BLaER1 treated with 17β-estradiol and CSF1 and Interleukin-3, amounts not matched to agents 10 nM and 100 nM (cell line): Measurements from ENCODE around the gene GTF3C1.
"Not testable (repeated sequence)": the region's sequence is repeated elsewhere in the genome, so short reads cannot be mapped to it uniquely, and the experiment has no call there.

Experiments used
- H3K27ac ChIP-seq, 11 experiments: shearing (Covaris generic); formaldehyde crosslinking; 2 replicates each; pipeline ENCODE4 v1.8.1; 2022
- H3K27me3 ChIP-seq, 11 experiments: shearing (Covaris generic); formaldehyde crosslinking; 2 replicates each; pipeline ENCODE4 v1.8.1; 2022
- H3K36me3 ChIP-seq, 11 experiments: shearing (Covaris generic); formaldehyde crosslinking; 2 replicates each; pipeline ENCODE4 v1.8.1; 2022
- H3K4me1 ChIP-seq, 10 experiments: shearing (Covaris generic); formaldehyde crosslinking; 2 replicates each; pipeline ENCODE4 v1.8.1; 2022
- H3K4me2 ChIP-seq, 11 experiments: shearing (Covaris generic); formaldehyde crosslinking; 2 replicates each; pipeline ENCODE4 v1.8.1; 2022
- H3K4me3 ChIP-seq, 10 experiments: shearing (Covaris generic); formaldehyde crosslinking; 2 replicates each; pipeline ENCODE4 v1.8.1; 2022
- H3K9ac ChIP-seq, 11 experiments: shearing (Covaris generic); formaldehyde crosslinking; 2 replicates each; pipeline ENCODE4 v1.8.1; 2022
- H3K9me3 ChIP-seq, 11 experiments: shearing (Covaris generic); formaldehyde crosslinking; replicated peaks in 1 of 11; 2 replicates each; pipeline ENCODE4 v1.8.1; 2022
- H4K20me1 ChIP-seq, 11 experiments: shearing (Covaris generic); formaldehyde crosslinking; 2 replicates each; pipeline ENCODE4 v1.8.1; 2022
- Cebpa-rat ChIP-seq, 11 experiments: shearing (Covaris generic); IDR thresholded peaks; 2 replicates each; pipeline ENCODE4 v1.8.1; 2022

The GTF3C1 gene

DNA sequence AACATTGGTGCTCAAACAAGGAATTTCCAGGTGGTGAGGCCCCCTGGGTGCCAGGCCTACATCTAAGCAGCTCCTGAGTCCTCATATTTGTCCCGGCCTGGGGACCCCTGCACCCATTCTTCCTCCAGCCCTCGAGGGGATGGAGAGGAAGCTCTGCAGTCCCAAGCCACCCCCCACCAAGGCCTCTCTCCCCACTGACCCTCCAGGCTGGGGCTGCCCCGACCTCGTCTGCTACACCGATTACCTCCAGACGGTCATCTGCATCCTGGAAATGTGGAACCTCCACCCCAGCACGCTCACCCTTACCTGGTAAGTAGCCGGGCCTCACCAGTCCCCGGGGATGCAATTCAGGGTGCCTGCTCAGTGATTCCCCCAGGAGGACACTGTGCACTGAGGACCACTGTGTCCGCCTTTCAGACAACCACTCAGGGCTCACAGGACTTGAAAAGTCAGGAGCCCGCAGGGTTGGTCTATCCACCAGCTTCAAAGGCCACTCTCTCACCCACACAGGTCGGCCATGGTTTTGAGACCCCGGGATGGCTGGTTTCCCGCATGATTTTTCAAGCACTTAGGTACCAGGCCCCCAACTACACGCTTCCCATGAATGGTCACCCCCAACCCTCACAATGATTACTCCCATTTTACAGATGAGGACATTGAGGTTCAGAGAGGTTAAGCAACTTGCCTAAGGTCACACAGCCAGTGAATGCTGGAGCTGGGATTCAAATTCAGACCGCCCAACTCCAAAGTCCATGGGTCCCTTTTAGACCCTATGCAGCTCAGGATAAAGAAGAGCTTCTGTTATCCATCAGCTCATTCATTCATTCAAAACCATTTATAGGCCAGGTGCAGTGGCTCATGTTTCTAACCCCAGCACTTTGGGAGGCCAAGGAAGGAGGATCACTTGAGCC lies 115.3 kb downstream of the GTF3C1 start:
- Histone ChIP-seq H3K4me2 (peak overlapping the region; percentile 82 to 91 (median 86)), H3K27ac (peak overlapping the region in 7 of 11 experiments; percentile 13 to 87 (median 81); a peak in 9 of 22 replicates), H3K9ac (peak overlapping the region in 6 of 11 experiments; percentile 4 to 43 (median 32); a peak in 9 of 22 replicates), H3K36me3 (peaks cover 0 to 71% (median 37%) of the 10 kb centered on the region in 11 experiments; a peak in 20 of 22 replicates), H3K4me3 (no peak overlapping the region), H3K9me3 (no peaks in the 10 kb centered on the region), H3K4me1 (peaks cover 52 to 75% (median 69%) of the 10 kb centered on the region in 10 experiments), H4K20me1 (peaks cover 0 to 57% (median 0%) of the 10 kb centered on the region in 11 experiments; a peak in 5 of 22 replicates), H3K27me3 (no peaks in the 10 kb centered on the region)
- no peak for TF ChIP-seq Cebpa-rat (IDR thresholded peaks at IDR 0.05)

- no peak overlapping the region for H3K4me3 ChIP-seq
- H3K4me2 ChIP-seq: peak overlapping the region; percentile 82 to 91 (median 86)
- H3K36me3 ChIP-seq: peaks cover 0 to 63% (median 35%) of the 10 kb centered on the region in 11 experiments; a peak in 20 of 22 replicates
- H3K27me3 ChIP-seq: no peaks in the 10 kb centered on the region
- TF ChIP-seq Cebpa-rat (IDR thresholded peaks at IDR 0.05): no peak
- peaks cover 60 to 75% (median 69%) of the 10 kb centered on the region in 10 experiments for H3K4me1 ChIP-seq
- H3K9me3 ChIP-seq: no peaks in the 10 kb centered on the region
- peaks cover 0 to 50% (median 0%) of the 10 kb centered on the region in 11 experiments; a peak in 5 of 22 replicates for H4K20me1 ChIP-seq
- peak overlapping the region in 7 of 11 experiments; percentile 13 to 87 (median 81); a peak in 10 of 22 replicates for H3K27ac ChIP-seq
- H3K9ac ChIP-seq: peak overlapping the region in 5 of 11 experiments; percentile 4 to 43 (median 28); a peak in 9 of 22 replicates
Observed at GRCh38 chr16:27433636-27434035, 116.1 kb downstream of the GTF3C1 start.

DNA sequence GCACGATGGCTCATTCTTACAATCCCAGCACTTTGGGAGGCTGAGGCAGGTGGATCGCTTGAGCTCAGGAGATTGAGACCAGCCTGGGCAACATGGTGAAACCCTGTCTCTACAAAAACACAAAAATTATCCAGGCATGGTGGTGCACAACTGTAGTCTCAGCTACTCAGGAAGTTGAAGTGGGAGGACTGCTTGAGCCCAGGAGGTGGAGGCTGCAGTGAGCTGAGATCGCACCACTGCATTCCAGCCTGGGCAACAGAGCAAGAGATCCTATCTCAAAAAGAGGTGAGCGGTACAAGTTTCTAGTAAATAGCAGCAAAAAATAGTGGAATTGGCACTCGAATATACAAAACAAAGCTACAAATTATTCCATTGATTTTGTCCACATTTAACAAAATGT lies 116.5 kb downstream of the GTF3C1 start:
- peaks cover 64 to 75% (median 70%) of the 10 kb centered on the region in 10 experiments for H3K4me1 ChIP-seq
- peak overlapping the region; percentile 53 to 87 (median 81); a peak in 16 of 22 replicates for H3K27ac ChIP-seq
- H3K4me2 ChIP-seq: peak overlapping the region; percentile 82 to 91 (median 86)
- H3K27me3 ChIP-seq, H3K4me3 ChIP-seq, H3K9me3 ChIP-seq: not testable (repeated sequence)
- peak overlapping the region in 7 of 11 experiments; percentile 27 to 68 (median 48); a peak in 9 of 22 replicates for H3K9ac ChIP-seq
- peaks cover 0 to 45% (median 0%) of the 10 kb centered on the region in 11 experiments; a peak in 5 of 22 replicates for H4K20me1 ChIP-seq
- peaks cover 0 to 59% (median 31%) of the 10 kb centered on the region in 11 experiments; a peak in 20 of 22 replicates for H3K36me3 ChIP-seq

- Histone ChIP-seq H3K27ac (peak overlapping the region; percentile 53 to 87 (median 81); a peak in 21 of 22 replicates), H3K27me3 (no peaks in the 10 kb centered on the region), H3K9me3 (no peaks in the 10 kb centered on the region), H3K4me3 (0 out of 20 replicates have a peak overlapping the region, but pooled peaks of 1 of the 10 experiments have one; percentile 44), H3K36me3 (peaks cover 0 to 53% (median 25%) of the 10 kb centered on the region in 11 experiments; a peak in 20 of 22 replicates), H3K4me2 (peak overlapping the region; percentile 82 to 91 (median 86)), H3K9ac (peak overlapping the region; percentile 12 to 68 (median 48); a peak in 17 of 22 replicates), H4K20me1 (peaks cover 0 to 39% (median 0%) of the 10 kb centered on the region in 11 experiments; a peak in 5 of 22 replicates), H3K4me1 (peaks cover 69 to 80% (median 75%) of the 10 kb centered on the region in 10 experiments)
- no peak for TF ChIP-seq Cebpa-rat (IDR thresholded peaks at IDR 0.05)
Observed at GRCh38 chr16:27432558-27432957, 117.2 kb downstream of the GTF3C1 start.

DNA sequence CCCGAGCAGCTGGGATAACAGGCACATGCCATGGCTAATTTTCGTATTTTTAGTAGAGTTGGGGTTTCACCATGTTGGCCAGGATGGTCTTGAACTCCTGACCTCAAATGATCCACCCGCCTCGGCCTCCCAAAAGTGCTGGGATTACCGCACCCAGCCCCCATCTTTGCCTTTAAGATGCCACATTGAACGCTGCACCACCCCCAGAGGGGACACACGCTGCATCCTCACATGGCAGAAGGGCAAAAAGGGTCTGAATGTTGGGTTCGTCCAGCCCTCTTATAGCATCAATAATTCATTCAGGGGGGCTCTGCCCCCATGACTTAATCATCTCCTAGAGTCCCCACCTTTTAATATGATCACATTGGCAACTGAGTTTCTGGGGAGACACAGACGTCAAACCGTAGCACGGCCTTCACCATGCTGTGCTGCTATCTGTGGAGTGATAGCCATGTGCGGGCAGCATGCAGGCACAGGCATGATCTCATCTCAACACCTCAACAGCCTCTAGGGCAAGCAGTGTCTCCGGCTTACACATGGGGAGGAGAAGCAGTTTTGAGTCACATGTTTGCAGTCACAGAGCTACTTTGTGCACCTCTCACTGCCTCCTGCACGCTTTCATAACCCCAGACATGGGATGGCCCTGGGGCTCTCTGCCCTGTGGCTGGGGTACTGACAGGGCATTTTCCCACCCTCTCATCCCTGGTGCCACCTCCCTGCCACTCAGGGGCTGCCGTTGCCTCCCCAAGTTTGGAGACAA lies 117.8 kb downstream of the GTF3C1 start:
- peak overlapping the region; percentile 53 to 87 (median 81); a peak in 21 of 22 replicates for H3K27ac ChIP-seq
- peak overlapping the region; percentile 82 to 91 (median 86) for H3K4me2 ChIP-seq
- no peaks in the 10 kb centered on the region for H3K9me3 ChIP-seq
- H3K4me3 ChIP-seq: peak overlapping the region in 4 of 10 experiments; percentile 4 to 44 (median 14); a peak in 4 of 20 replicates
- no peak for TF ChIP-seq Cebpa-rat (IDR thresholded peaks at IDR 0.05)
- H4K20me1 ChIP-seq: peaks cover 0 to 33% (median 0%) of the 10 kb centered on the region in 11 experiments; a peak in 5 of 22 replicates
- peaks cover 0 to 47% (median 19%) of the 10 kb centered on the region in 11 experiments; a peak in 16 of 22 replicates for H3K36me3 ChIP-seq
- peak overlapping the region; percentile 12 to 68 (median 48); a peak in 17 of 22 replicates for H3K9ac ChIP-seq
- no peaks in the 10 kb centered on the region for H3K27me3 ChIP-seq
- peaks cover 75 to 84% (median 81%) of the 10 kb centered on the region in 10 experiments for H3K4me1 ChIP-seq

DNA sequence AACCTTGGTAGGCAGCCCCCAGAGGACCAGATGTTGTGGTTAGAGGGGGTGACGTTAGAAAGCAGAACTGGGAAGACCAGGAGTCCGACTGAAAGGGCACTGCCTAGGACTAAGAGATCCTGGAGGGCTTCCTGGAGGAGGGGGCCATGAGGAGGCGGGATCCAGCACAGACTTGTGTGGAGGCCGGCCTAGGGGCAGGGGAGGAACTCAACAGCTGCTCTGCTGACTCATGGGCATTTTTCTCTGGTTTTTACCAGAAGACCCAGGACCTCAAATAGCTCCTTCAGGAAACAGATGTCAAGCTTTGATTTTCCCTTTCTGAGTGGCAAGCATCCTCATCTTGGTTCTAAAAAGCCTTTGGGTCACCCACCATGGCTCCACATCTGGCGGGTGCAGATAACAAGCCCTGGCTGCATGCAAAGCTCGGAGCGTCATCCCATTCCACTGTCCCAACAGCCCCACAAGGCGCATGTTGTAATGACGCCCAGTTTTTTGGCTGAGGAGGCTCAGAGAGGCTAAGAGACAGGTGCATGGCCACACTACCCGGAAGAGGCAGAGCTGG lies 118.7 kb downstream of the GTF3C1 start:
- H3K27me3 ChIP-seq: no peaks in the 10 kb centered on the region
- peak overlapping the region; percentile 75 to 93 (median 85); a peak in 21 of 22 replicates for H3K27ac ChIP-seq
- peaks cover 85 to 93% (median 91%) of the 10 kb centered on the region in 10 experiments for H3K4me1 ChIP-seq
- peak overlapping the region in 6 of 10 experiments; percentile 0 to 44 (median 6); a peak in 4 of 20 replicates for H3K4me3 ChIP-seq
- peaks cover 0 to 23% (median 0%) of the 10 kb centered on the region in 11 experiments; a peak in 5 of 22 replicates for H4K20me1 ChIP-seq
- peak overlapping the region; percentile 82 to 91 (median 86) for H3K4me2 ChIP-seq
- peak in 2 of 11 experiments; percentile 19 to 61; a peak in 3 of 22 replicates for TF ChIP-seq Cebpa-rat (IDR thresholded peaks at IDR 0.05)
- peak overlapping the region; percentile 54 to 78 (median 69); a peak in 15 of 22 replicates for H3K9ac ChIP-seq
- peaks cover 0 to 37% (median 15%) of the 10 kb centered on the region in 11 experiments; a peak in 14 of 22 replicates for H3K36me3 ChIP-seq
- no peaks in the 10 kb centered on the region for H3K9me3 ChIP-seq

- peaks cover 0 to 23% (median 0%) of the 10 kb centered on the region in 11 experiments; a peak in 5 of 22 replicates for H4K20me1 ChIP-seq
- H3K4me3 ChIP-seq: peak overlapping the region in 9 of 10 experiments; percentile 0 to 50 (median 17); a peak in 9 of 20 replicates
- H3K27me3 ChIP-seq: no peaks in the 10 kb centered on the region
- H3K9ac ChIP-seq: peak overlapping the region; percentile 54 to 78 (median 69); a peak in 20 of 22 replicates
- peaks cover 0 to 32% (median 14%) of the 10 kb centered on the region in 11 experiments; a peak in 11 of 22 replicates for H3K36me3 ChIP-seq
- no peak for TF ChIP-seq Cebpa-rat (IDR thresholded peaks at IDR 0.05)
- H3K9me3 ChIP-seq: no peaks in the 10 kb centered on the region
- H3K4me1 ChIP-seq: peaks cover 90 to 98% (median 96%) of the 10 kb centered on the region in 10 experiments
- H3K4me2 ChIP-seq: peak overlapping the region; percentile 82 to 91 (median 86)
- peak overlapping the region; percentile 75 to 93 (median 85); a peak in 21 of 22 replicates for H3K27ac ChIP-seq
Observed at GRCh38 chr16:27430512-27430911, 119.2 kb downstream of the GTF3C1 start.
